Type B pancreatic cell (in vitro differentiated cells): ENCODE measurements around the gene ENPP6. TPM values are rescaled to one million over a fixed set of nuclear protein-coding genes. Genes with fewer than 3 reads are reported as not detected.

Experiments used
- DNase-seq: peaks from one replicate; pipeline ENCODE4 v3.0.0; 2021; ENCODE audit warnings: mixed read lengths; ENCODE audit not compliant: unreplicated experiment; ENCODE audit errors: extremely low spot score
- H3K27ac Mint-ChIP-seq: 2 replicates; pipeline ENCODE4 v1.8.0; 2021; ENCODE audit warnings: mild to moderate bottlenecking, mixed read lengths
- H3K27me3 Mint-ChIP-seq: 2 replicates; pipeline ENCODE4 v1.8.0; 2021; ENCODE audit warnings: mixed read lengths
- H3K36me3 Mint-ChIP-seq: 2 replicates; pipeline ENCODE4 v1.8.0; 2021; ENCODE audit warnings: mixed read lengths
- H3K4me1 Mint-ChIP-seq: one replicate; pipeline ENCODE4 v1.8.0; 2021; ENCODE audit warnings: mixed read lengths; ENCODE audit not compliant: unreplicated experiment
- H3K4me3 Mint-ChIP-seq: 2 replicates; pipeline ENCODE4 v1.8.0; 2021; ENCODE audit warnings: mild to moderate bottlenecking, mixed read lengths
- H3K9me3 Mint-ChIP-seq: 2 replicates; pipeline ENCODE4 v1.8.0; 2021; ENCODE audit warnings: mixed read lengths
- CTCF ChIP-seq: fragments of 200-600 bp; sonication (generic); conservative IDR thresholded peaks from 2 replicates; pipeline ENCODE4 v1.5.0; 2021; ENCODE audit warnings: antibody characterized with exemption, mild to moderate bottlenecking
- total RNA-seq: library from RNA; stranded (reverse); gene quantifications from 2 replicates; pipeline ENCODE4 v1.2.1, GENCODE V29; 2021; ENCODE audit warnings: low replicate concordance

Gene ENPP6
- total RNA-seq, 1 donor from 2014 or later: 0.51 TPM

- H3K4me1 Mint-ChIP-seq: peaks cover 15% of the 10 kb centered on the region
- no peaks in the 10 kb centered on the region for H3K9me3 Mint-ChIP-seq
- DNase-seq: no peak
- H3K27ac Mint-ChIP-seq: peak overlapping the region; percentile 39
- no peaks in the 10 kb centered on the region for H3K36me3 Mint-ChIP-seq
- H3K4me3 Mint-ChIP-seq: no peak overlapping the region
- H3K27me3 Mint-ChIP-seq: peaks cover 37% of the 10 kb centered on the region
- TF ChIP-seq CTCF: peak; percentile 85
Measured at GRCh38 chr4:184163813-184164212, 53.9 kb downstream of the ENPP6 start.

- Mint-ChIP-seq H3K27ac (no peak overlapping the region), H3K27me3 (peaks cover 33% of the 10 kb centered on the region)
Measured at GRCh38 chr4:184162596-184162995, 55.1 kb downstream of the ENPP6 start.

GRCh38 chr4:184157322-184157721, 60.4 kb downstream of the ENPP6 start:
- H3K4me3 Mint-ChIP-seq: no peak overlapping the region
- H3K36me3 Mint-ChIP-seq: no peaks in the 10 kb centered on the region
- no peak overlapping the region for H3K27ac Mint-ChIP-seq
- H3K9me3 Mint-ChIP-seq: no peaks in the 10 kb centered on the region
- H3K27me3 Mint-ChIP-seq: peaks cover 6% of the 10 kb centered on the region
- no peaks in the 10 kb centered on the region for H3K4me1 Mint-ChIP-seq
- no peak for DNase-seq
- TF ChIP-seq CTCF: no peak

More at GRCh38 chr4:184162596-184162995, 55.1 kb downstream of the ENPP6 start:
- Mint-ChIP-seq H3K4me1 (peaks cover 12% of the 10 kb centered on the region), H3K9me3 (no peaks in the 10 kb centered on the region), H3K4me3 (no peak overlapping the region), H3K36me3 (no peaks in the 10 kb centered on the region)
- no peak for TF ChIP-seq CTCF
- no peak for DNase-seq

GRCh38 chr4:184156163-184156920, 61.3 kb downstream of the ENPP6 start:
- Mint-ChIP-seq H3K4me1 (no peaks in the 10 kb centered on the region), H3K36me3 (no peaks in the 10 kb centered on the region), H3K27me3 (peaks cover 3% of the 10 kb centered on the region), H3K9me3 (no peaks in the 10 kb centered on the region), H3K27ac (no peak overlapping the region), H3K4me3 (no peak overlapping the region)
- no peak for TF ChIP-seq CTCF
- no peak for DNase-seq

GRCh38 chr4:184154199-184154598, 63.5 kb downstream of the ENPP6 start:
- H3K27ac Mint-ChIP-seq: no peak overlapping the region
- H3K36me3 Mint-ChIP-seq: no peaks in the 10 kb centered on the region
- peaks cover 3% of the 10 kb centered on the region for H3K27me3 Mint-ChIP-seq
- peaks cover 8% of the 10 kb centered on the region for H3K4me1 Mint-ChIP-seq
- no peaks in the 10 kb centered on the region for H3K9me3 Mint-ChIP-seq
- H3K4me3 Mint-ChIP-seq: no peak overlapping the region
- TF ChIP-seq CTCF: no peak
- no peak for DNase-seq
